AG09319 (cell line): ENCODE results near the gene ZNF236.
"Not testable (repeated sequence)": the region's sequence is repeated elsewhere in the genome, so short reads cannot be mapped to it uniquely, and the experiment has no call there.

Experiments
- DNase-seq: peaks from one replicate; pipeline ENCODE4 v3.0.0-alpha.2; 2010; ENCODE audit warnings: low read depth; ENCODE audit errors: extremely low read depth
- TF ChIP-seq, protein P1 (sequence below): IDR thresholded peaks from 2 replicates; pipeline ENCODE4 v1.5.1; 2011; ENCODE audit warnings: low read depth, mild to moderate bottlenecking, inconsistent platforms, low read length, moderate library complexity

ZNF236 gene

DNA sequence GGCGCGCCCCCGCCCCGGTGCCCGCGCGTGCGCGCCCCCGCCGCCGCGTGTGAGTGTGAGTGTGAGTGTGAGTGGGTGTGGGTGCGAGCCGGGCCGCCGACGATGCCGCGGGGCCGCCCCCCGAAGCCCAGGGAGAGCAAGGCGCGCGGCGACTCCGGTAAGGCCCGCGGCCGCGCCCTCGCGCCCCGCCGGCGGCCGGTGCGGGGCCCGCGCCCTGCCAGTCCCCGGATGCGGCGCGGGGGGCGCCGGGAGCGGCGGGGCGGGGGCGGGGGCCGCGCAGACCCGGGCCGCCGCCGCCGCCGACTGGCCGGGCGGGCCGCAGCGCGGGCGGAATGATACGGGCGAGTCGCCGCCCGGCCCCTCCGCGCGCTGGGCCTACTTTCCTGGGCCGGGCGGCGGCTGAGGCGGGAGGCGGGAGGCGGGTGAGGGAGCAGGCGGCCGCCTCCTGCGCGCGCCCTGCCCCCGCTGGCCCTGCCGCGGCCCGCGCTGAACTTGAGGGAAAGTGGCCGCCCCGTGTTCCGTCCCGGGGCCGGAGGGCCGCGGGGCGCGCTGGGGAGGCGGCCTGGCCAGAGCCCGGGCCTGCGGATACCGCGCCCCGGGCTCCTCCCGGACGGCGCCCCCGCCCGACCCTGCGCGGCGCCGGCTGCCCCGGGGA, at the start of gene ZNF236:
Gene ZNF236, plus strand, starts transcription at position 52 of the 655 bp plus-strand sequence. Its CDS starts 51 bp downstream, at position 103.
- TF ChIP-seq, protein P1, sequence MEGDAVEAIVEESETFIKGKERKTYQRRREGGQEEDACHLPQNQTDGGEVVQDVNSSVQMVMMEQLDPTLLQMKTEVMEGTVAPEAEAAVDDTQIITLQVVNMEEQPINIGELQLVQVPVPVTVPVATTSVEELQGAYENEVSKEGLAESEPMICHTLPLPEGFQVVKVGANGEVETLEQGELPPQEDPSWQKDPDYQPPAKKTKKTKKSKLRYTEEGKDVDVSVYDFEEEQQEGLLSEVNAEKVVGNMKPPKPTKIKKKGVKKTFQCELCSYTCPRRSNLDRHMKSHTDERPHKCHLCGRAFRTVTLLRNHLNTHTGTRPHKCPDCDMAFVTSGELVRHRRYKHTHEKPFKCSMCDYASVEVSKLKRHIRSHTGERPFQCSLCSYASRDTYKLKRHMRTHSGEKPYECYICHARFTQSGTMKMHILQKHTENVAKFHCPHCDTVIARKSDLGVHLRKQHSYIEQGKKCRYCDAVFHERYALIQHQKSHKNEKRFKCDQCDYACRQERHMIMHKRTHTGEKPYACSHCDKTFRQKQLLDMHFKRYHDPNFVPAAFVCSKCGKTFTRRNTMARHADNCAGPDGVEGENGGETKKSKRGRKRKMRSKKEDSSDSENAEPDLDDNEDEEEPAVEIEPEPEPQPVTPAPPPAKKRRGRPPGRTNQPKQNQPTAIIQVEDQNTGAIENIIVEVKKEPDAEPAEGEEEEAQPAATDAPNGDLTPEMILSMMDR: no peak
- peak; percentile 70 for DNase-seq

GRCh38 chr18:76772665-76773064, 49.7 kb upstream of the ZNF236 start:
- TF ChIP-seq, protein P1: no peak
- no peak for DNase-seq

GRCh38 chr18:76777036-76777435, 45.3 kb upstream of the ZNF236 start:
- DNase-seq: not testable (repeated sequence)

DNA sequence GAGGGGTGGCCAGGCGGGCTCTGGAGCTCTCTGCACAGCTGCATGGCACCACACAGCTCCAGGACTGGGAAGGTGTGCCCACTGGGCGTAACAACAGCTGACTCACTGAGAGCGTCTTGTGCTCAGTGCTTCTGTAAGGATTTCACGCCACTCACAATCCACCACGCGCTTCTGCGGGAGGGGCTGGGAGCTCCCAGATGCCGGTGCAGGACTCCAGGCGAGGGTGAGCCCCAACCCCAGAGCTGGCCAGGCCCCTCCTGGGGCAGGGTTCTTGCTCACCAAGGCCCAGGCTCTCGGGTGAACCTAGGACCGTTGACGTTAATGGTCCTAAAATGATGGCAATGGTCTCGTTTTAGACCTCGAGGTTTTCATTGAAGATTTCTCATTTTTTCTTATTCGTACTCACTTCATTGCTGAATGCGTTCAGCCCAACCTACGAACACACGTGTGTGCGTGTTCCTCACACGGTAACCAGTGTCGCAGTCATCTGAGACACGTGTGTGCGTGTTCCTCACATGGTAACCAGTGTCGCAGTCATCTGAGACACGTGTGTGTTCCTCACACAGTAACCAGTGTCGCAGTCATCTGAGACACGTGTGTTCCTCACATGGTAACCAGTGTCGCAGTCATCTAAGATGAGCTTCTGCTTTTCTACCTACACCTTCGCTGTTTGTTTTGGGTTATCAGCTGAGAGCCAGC, 38.4 kb upstream of the ZNF236 start:
- no peak for DNase-seq
- TF ChIP-seq, protein P1: no peak

DNA sequence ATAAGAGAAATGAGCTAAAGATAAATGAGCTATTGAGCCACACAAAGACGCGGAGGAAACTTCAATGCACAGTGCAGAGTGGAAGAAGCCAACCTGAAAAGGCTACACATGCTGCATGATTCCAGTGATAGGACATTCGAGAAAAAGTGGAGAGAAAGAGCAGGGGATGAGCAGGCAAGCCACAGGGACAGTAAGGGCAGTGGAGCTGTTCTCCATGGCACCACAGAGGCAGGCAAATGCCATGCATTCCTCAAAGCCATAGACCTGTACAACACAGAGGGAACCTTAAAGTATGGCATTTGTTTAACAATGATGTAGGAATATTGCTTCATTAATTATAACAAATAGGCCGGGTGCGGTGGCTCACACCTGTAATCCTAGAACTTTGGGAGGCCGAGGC, 36.5 kb upstream of the ZNF236 start:
- TF ChIP-seq, protein P1: no peak
- DNase-seq: no peak

DNA sequence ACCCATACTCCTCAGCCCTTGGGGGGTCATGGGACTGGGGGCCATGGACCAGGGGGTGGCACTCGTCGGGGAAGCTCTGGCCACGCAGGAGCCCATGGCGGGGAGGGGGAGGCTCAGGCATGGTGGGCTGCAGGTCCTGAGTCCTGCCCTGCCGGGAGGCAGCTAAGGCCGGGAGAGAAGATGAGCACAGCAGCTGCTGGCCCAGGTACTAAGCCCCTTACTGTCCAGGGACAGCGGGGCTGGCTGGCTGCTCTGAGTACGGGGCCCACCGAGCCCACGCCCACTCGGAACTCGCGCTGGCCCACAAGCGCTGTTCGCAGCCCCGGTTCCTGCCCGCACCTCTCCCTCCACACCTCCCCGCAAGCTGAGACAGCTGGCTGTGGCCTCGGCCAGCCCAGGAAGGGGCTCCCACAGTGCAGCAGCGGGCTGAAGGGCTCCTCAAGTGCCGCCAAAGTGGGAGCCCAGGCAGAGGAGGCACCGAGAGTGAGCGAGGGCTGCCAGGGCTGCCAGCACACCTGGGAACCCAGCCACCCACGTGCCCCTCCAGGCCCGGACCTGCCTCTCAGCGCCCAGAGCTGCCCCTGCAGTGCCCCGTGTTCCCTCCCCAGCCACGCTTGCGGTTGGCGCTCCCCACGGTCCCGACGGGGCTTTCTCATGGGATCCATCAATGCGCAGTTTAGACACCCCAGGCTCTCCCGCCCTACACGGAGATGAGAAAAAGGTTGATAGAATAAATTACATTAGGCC, 33.6 kb upstream of the ZNF236 start:
- TF ChIP-seq, protein P1: no peak

GRCh38 chr18:76791106-76791505, 31.3 kb upstream of the ZNF236 start:
- no peak for DNase-seq
- TF ChIP-seq, protein P1: no peak

More for the DNA sequence above, 33.6 kb upstream of the ZNF236 start:
- DNase-seq: no peak
